K562 (cell line): ENCODE measurements around the gene MED22. TPM values are rescaled to one million over a fixed set of nuclear protein-coding genes. Genes with fewer than 3 reads are reported as not detected.

Experiments used
- BCOR ChIP-seq: fragments of 450-650 bp; IDR thresholded peaks from 2 replicates; pipeline ENCODE4 v1.6.1; 2016
- CCNT2 ChIP-seq: IDR thresholded peaks from 2 replicates; pipeline ENCODE4 v1.6.1; 2011; ENCODE audit warnings: borderline replicate concordance, low read depth, mild to moderate bottlenecking, moderate library complexity, mixed read lengths, low read length; ENCODE audit not compliant: insufficient read length; ENCODE audit errors: extremely low read depth
- MYC ChIP-seq, 2 experiments: fragments of 250-450 bp in 1 of 2; sonication (Bioruptor Pico) in 1 of 2; IDR thresholded peaks; 2 replicates each; pipeline versions ENCODE4 v1.5.1 to v1.6.1; 2012 to 2021; ENCODE audit warnings: low read depth in 2 of 2, borderline replicate concordance in 1 of 2, improper control_type of control experiment in 1 of 2, low read length in 1 of 2, mild to moderate bottlenecking in 1 of 2, moderate library complexity in 1 of 2
- NRF1 ChIP-seq, 2 experiments: fragments of 450-650 bp; IDR thresholded peaks in 1 of 2; conservative IDR thresholded peaks in 1 of 2; 2 replicates each; pipeline ENCODE4 v1.6.1; 2014; ENCODE audit warnings: mild to moderate bottlenecking in 2 of 2
- PCBP2 ChIP-seq: fragments of 200-400 bp; formaldehyde crosslinking; IDR thresholded peaks from 2 replicates; pipeline ENCODE4 v1.6.1; 2018; ENCODE audit warnings: low read length, low read depth, mild to moderate bottlenecking, moderate library complexity; ENCODE audit not compliant: poor library complexity, severe bottlenecking
- PHB2 ChIP-seq: fragments of 450-650 bp; IDR thresholded peaks from 2 replicates; pipeline ENCODE4 v1.6.1; 2017; ENCODE audit warnings: low read depth
- RB1 ChIP-seq: fragments of 450-650 bp; IDR thresholded peaks from 2 replicates; pipeline ENCODE4 v1.6.1; 2017; ENCODE audit warnings: low read depth, mild to moderate bottlenecking
- TEAD4 ChIP-seq, 2 experiments: sonication (generic) in 1 of 2; formaldehyde crosslinking in 1 of 2; IDR thresholded peaks; 2 replicates each; pipeline versions ENCODE4 v1.6.1 to v1.8.0; 2012 to 2022; ENCODE audit warnings: borderline replicate concordance in 1 of 2, inconsistent platforms in 1 of 2, low read length in 1 of 2, mild to moderate bottlenecking in 1 of 2, missing genetic modification reagents in 1 of 2
- ZNF224 ChIP-seq: sonication (generic); formaldehyde crosslinking; IDR thresholded peaks from 2 replicates; pipeline ENCODE4 v1.8.0; 2022; ENCODE audit warnings: mild to moderate bottlenecking, missing genetic modification reagents
- ZNF507 ChIP-seq: conservative IDR thresholded peaks from 2 replicates; pipeline ENCODE4 v1.6.1; 2017; ENCODE audit warnings: missing genetic modification characterization, missing compliant biosample characterization
- polyA plus RNA-seq, 8 experiments: library from polyadenylated mRNA; depleted of rRNA in 4 of 8; stranded (reverse) in 5 of 8; unstranded in 3 of 8; fragments of >200 nt; fragmentation: Nextera tagmentation in 2 of 8; fragmentation: Illumina TruSeq in 1 of 8; extraction: Ambion mirVana in 2 of 8; extraction: Trizol in 1 of 8; gene quantifications; 2 replicates each; pipeline versions ENCODE4 v1.2.1 to v1.2.3, GENCODE V29; 2011 to 2014; ENCODE audit warnings: inconsistent platforms in 1 of 8, missing spikeins in 1 of 8
- total RNA-seq, 7 experiments: library from RNA; depleted of rRNA in 6 of 7; stranded (reverse); fragments of >200 nt in 6 of 7; fragmentation: Illumina TruSeq in 2 of 7; extraction: Trizol in 2 of 7; gene quantifications; 2 replicates each; pipeline versions ENCODE4 v1.2.1 to v1.2.3, GENCODE V29; 2011 to 2021; ENCODE audit warnings: low replicate concordance in 1 of 7
- TF ChIP-seq, protein P1 (sequence below): fragments of 200-800 bp; sonication (Bioruptor generic); IDR thresholded peaks from 2 replicates; pipeline ENCODE4 v1.6.1; 2017; ENCODE audit warnings: missing genetic modification characterization, missing compliant biosample characterization
- TF ChIP-seq, protein P2 (sequence below): fragments of 250-450 bp; sonication (Bioruptor Pico); IDR thresholded peaks from 2 replicates; pipeline ENCODE4 v1.5.0; 2020; ENCODE audit warnings: mild to moderate bottlenecking, borderline replicate concordance
- TF ChIP-seq, protein P3 (sequence below): fragments of 250-450 bp; sonication (Bioruptor Pico); IDR thresholded peaks from 2 replicates; pipeline ENCODE4 v1.8.0; 2022; ENCODE audit warnings: inconsistent platforms, mild to moderate bottlenecking, moderate library complexity, borderline replicate concordance
- TF ChIP-seq, protein P4 (sequence below): fragments of 450-650 bp; IDR thresholded peaks from 2 replicates; pipeline ENCODE4 v1.6.1; 2018; ENCODE audit not compliant: partially characterized antibody
- TF ChIP-seq, protein P5 (sequence below), 3 experiments: fragments of 200-800 bp in 1 of 3; sonication (Bioruptor generic) in 1 of 3; sonication (generic) in 1 of 3; formaldehyde crosslinking in 1 of 3; IDR thresholded peaks; 2 replicates each; pipeline versions ENCODE4 v1.6.1 to v1.8.0; 2016 to 2022; ENCODE audit warnings: mild to moderate bottlenecking in 2 of 3, missing compliant biosample characterization in 2 of 3, missing genetic modification characterization in 2 of 3, missing genetic modification reagents in 1 of 3

MED22 gene
- total and polyA plus RNA-seq, 9 of the 15 experiments (the other 6 are each of a cell fraction or from before 2014, with no cell fraction given) = 0.73 to 35.6 (median 22.3) TPM

DNA sequence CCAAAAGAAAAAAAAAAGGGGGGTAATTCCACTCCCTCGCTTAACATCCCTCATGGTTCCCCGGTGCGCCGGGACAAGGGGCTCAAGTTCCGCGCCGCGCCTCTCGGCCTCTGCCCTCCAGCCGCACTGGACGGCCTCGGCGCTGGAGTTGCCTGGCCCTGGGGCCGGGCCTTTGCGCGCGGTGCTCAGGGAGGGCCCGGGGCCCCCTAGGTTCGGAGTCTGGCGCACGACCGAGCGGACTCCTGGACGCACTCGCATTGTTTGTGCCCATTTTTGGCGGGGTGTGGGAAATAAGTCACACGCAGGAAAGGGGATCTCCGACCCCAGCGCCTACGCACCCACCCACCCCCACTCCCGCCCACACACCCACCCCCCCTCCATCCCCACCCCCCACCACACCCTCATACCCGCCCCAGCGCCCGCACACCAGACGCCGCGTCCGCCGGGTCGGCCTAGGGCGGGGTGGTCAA, 381 bp downstream of the MED22 start (continued):
- TF ChIP-seq, protein P1, sequence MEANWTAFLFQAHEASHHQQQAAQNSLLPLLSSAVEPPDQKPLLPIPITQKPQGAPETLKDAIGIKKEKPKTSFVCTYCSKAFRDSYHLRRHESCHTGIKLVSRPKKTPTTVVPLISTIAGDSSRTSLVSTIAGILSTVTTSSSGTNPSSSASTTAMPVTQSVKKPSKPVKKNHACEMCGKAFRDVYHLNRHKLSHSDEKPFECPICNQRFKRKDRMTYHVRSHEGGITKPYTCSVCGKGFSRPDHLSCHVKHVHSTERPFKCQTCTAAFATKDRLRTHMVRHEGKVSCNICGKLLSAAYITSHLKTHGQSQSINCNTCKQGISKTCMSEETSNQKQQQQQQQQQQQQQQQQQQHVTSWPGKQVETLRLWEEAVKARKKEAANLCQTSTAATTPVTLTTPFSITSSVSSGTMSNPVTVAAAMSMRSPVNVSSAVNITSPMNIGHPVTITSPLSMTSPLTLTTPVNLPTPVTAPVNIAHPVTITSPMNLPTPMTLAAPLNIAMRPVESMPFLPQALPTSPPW (CRISPR knock-in tag) = peak; percentile 86
- TF ChIP-seq, protein P2, sequence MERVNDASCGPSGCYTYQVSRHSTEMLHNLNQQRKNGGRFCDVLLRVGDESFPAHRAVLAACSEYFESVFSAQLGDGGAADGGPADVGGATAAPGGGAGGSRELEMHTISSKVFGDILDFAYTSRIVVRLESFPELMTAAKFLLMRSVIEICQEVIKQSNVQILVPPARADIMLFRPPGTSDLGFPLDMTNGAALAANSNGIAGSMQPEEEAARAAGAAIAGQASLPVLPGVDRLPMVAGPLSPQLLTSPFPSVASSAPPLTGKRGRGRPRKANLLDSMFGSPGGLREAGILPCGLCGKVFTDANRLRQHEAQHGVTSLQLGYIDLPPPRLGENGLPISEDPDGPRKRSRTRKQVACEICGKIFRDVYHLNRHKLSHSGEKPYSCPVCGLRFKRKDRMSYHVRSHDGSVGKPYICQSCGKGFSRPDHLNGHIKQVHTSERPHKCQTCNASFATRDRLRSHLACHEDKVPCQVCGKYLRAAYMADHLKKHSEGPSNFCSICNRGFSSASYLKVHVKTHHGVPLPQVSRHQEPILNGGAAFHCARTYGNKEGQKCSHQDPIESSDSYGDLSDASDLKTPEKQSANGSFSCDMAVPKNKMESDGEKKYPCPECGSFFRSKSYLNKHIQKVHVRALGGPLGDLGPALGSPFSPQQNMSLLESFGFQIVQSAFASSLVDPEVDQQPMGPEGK = no peak
- TF ChIP-seq ZNF224 (CRISPR knock-in tag) (no peak), CCNT2 (peak; percentile 5), MYC (IDR thresholded peaks at IDR 0.05; ENCODE audit: low read depth, low read length) (no peak), MYC (CRISPR knock-in tag; IDR thresholded peaks at IDR 0.05; ENCODE audit: borderline replicate concordance, low read depth) (no peak), RB1 (0 out of 2 replicates have a peak, but pooled peaks have one; percentile 27), TEAD4 (IDR thresholded peaks at IDR 0.05; ENCODE audit: low read length) (no peak), TEAD4 (CRISPR knock-in tag; IDR thresholded peaks at IDR 0.05; ENCODE audit: borderline replicate concordance) (no peak), PCBP2 (no peak), PHB2 (no peak), ZNF507 (tag) (no peak), BCOR (no peak), NRF1 (conservative IDR thresholded peaks at IDR 0.05 in 1 of 2, IDR thresholded peaks at IDR 0.05 in 1 of 2) (peak in 1 of 2 experiments; percentile 11; a peak in 1 of 4 replicates)
- TF ChIP-seq, protein P3, sequence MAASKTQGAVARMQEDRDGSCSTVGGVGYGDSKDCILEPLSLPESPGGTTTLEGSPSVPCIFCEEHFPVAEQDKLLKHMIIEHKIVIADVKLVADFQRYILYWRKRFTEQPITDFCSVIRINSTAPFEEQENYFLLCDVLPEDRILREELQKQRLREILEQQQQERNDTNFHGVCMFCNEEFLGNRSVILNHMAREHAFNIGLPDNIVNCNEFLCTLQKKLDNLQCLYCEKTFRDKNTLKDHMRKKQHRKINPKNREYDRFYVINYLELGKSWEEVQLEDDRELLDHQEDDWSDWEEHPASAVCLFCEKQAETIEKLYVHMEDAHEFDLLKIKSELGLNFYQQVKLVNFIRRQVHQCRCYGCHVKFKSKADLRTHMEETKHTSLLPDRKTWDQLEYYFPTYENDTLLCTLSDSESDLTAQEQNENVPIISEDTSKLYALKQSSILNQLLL (CRISPR knock-in tag) = no peak
- TF ChIP-seq, protein P4, sequence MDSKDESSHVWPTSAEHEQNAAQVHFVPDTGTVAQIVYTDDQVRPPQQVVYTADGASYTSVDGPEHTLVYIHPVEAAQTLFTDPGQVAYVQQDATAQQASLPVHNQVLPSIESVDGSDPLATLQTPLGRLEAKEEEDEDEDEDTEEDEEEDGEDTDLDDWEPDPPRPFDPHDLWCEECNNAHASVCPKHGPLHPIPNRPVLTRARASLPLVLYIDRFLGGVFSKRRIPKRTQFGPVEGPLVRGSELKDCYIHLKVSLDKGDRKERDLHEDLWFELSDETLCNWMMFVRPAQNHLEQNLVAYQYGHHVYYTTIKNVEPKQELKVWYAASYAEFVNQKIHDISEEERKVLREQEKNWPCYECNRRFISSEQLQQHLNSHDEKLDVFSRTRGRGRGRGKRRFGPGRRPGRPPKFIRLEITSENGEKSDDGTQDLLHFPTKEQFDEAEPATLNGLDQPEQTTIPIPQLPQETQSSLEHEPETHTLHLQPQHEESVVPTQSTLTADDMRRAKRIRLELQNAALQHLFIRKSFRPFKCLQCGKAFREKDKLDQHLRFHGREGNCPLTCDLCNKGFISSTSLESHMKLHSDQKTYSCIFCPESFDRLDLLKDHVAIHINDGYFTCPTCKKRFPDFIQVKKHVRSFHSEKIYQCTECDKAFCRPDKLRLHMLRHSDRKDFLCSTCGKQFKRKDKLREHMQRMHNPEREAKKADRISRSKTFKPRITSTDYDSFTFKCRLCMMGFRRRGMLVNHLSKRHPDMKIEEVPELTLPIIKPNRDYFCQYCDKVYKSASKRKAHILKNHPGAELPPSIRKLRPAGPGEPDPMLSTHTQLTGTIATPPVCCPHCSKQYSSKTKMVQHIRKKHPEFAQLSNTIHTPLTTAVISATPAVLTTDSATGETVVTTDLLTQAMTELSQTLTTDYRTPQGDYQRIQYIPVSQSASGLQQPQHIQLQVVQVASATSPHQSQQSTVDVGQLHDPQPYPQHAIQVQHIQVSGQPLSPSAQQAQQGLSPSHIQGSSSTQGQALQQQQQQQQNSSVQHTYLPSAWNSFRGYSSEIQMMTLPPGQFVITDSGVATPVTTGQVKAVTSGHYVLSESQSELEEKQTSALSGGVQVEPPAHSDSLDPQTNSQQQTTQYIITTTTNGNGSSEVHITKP = peak; percentile 77
- TF ChIP-seq, protein P5, sequence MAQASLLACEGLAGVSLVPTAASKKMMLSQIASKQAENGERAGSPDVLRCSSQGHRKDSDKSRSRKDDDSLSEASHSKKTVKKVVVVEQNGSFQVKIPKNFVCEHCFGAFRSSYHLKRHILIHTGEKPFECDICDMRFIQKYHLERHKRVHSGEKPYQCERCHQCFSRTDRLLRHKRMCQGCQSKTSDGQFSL (CRISPR knock-in tag; IDR thresholded peaks at IDR 0.05) = 0 out of 2 replicates have a peak, but pooled peaks have one; percentile 42
- TF ChIP-seq, protein P5 (tag; IDR thresholded peaks at IDR 0.05) = peak in 1 of 2 experiments; percentile 89; a peak in 2 of 4 replicates
